Spleen (tissue), 7 donors: Measurements from ENCODE around the gene CNTN5.

Experiments used
- POLR2A ChIP-seq, 3 donors: fragments of 450-650 bp; IDR thresholded peaks; one replicate each; pipeline ENCODE4 v1.5.1; 2017; ENCODE audit warnings: antibody characterized with exemption in 3 of 3, mild to moderate bottlenecking in 1 of 3
- POLR2AphosphoS5 ChIP-seq, 3 donors: sonication (generic); formaldehyde crosslinking; IDR thresholded peaks; one replicate each; pipeline ENCODE4 v1.5.1; 2017; ENCODE audit warnings: antibody characterized with exemption in 3 of 3
- TF ChIP-seq, protein P1 (sequence below), 11 experiments: fragments of 200-600 bp in 7 of 11; fragments of 450-650 bp in 4 of 11; sonication (generic) in 4 of 11; IDR thresholded peaks in 8 of 11; conservative IDR thresholded peaks in 3 of 11; 1 replicate in 7 of 11; 2 replicates in 4 of 11; pipeline versions ENCODE4 v1.4.0 to v1.8.0; 2016 to 2021; ENCODE audit warnings: antibody characterized with exemption in 11 of 11, inconsistent platforms in 4 of 11, mild to moderate bottlenecking in 1 of 11
- donor health status: DM: no; HTN: no; CAD: no; lungs with moderate emphysema.
- donor health status: DM: no; HTN: no; CAD: no.
- donor health status: DM: no; HTN: no; CAD: no.

DNA sequence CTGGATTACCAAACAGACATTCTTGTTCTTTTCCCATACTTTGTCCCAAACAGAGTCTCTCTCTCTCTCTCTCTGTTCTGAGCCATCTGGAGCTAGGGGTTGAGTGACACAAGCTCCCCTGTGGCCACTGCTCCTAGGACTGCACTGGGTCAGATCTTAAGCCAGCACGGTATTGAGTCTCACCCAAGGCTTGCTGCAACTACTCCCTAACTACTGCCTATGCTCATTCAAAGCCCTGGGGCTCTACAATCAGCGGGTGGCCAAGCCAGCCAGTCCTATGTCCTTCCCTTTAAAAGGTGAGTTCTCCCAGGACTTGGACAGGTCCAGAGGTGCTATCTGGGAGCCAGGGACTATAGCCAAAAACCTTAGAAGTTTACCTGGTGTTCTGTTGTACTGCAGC, 385.6 kb downstream of the CNTN5 start:
- TF ChIP-seq, protein P1, sequence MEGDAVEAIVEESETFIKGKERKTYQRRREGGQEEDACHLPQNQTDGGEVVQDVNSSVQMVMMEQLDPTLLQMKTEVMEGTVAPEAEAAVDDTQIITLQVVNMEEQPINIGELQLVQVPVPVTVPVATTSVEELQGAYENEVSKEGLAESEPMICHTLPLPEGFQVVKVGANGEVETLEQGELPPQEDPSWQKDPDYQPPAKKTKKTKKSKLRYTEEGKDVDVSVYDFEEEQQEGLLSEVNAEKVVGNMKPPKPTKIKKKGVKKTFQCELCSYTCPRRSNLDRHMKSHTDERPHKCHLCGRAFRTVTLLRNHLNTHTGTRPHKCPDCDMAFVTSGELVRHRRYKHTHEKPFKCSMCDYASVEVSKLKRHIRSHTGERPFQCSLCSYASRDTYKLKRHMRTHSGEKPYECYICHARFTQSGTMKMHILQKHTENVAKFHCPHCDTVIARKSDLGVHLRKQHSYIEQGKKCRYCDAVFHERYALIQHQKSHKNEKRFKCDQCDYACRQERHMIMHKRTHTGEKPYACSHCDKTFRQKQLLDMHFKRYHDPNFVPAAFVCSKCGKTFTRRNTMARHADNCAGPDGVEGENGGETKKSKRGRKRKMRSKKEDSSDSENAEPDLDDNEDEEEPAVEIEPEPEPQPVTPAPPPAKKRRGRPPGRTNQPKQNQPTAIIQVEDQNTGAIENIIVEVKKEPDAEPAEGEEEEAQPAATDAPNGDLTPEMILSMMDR (IDR thresholded peaks at IDR 0.05 in 8 of 11, conservative IDR thresholded peaks at IDR 0.05 in 3 of 11), result no peak
- TF ChIP-seq POLR2AphosphoS5 (IDR thresholded peaks at IDR 0.05) (no peak), POLR2A (IDR thresholded peaks at IDR 0.05) (no peak)
